ENCODE measurements around the gene MSI2. TPM values are rescaled to one million over a fixed set of nuclear protein-coding genes. Genes with fewer than 3 reads are reported as not detected.
A peak's percentile ranks its signal among the peaks of the same experiment; 100 is the strongest.

The MSI2 gene
- polyA plus RNA-seq, 1 of the 3 experiments (the other 2 are of a cell fraction), result 24.1 TPM

DNA sequence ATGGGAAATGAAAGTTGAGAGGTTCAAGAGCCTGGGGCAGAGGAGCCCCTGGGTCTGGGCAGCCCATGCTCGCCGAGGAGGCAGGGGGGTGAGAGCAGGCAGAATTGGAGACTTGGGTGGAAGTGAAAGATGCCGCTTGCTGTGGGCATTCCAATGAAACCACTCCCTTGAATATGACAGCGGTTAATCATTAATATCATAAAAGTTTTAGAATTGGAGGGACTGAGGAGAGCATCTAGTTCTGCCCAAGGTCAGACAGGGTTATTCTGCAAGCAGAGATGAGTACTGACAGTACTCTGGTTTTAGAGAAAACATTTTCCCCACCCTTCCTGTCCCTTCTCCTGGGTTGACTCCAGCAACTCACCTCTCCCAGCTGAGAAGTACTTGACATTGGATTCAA is 180.2 kb downstream of the MSI2 start:
- H3K9me3 ChIP-seq, result no peaks in the 10 kb centered on the region
- no peaks in the 10 kb centered on the region for H3K9me2 ChIP-seq
- peak overlapping the region in 1 of 2 experiments; percentile 96; a peak in 1 of 4 replicates for H3K27ac ChIP-seq (ENCODE audit: low read depth in 2 of 2, low read length in 1 of 2)
- H3K79me2 ChIP-seq (ENCODE audit: insufficient read depth), result 0 out of 2 replicates have a peak, but pooled peaks cover 2% of the 10 kb centered on the region
- H3F3A ChIP-seq (replicated peaks; ENCODE audit: insufficient read depth), result peaks cover 5% of the 10 kb centered on the region
- no peaks in the 10 kb centered on the region for H3K36me3 ChIP-seq (replicated peaks in 1 of 2; ENCODE audit: control insufficient read depth in 1 of 2, insufficient read depth in 2 of 2, low read length in 1 of 2)
- WGBS (ENCODE audit: low lambda C conversion rate), result 79% methylated on average over 4 of the region's 4 CpGs
- no peak overlapping the region for H3K9ac ChIP-seq
- ChIA-PET CTCF (interaction anchor here (0.7 to 1.9 kb wide), 5 partner anchors 15 to 193 kb away, joined by 3 to 5 read pairs (median 3); no protein-coding TSS in a partner anchor), POLR2A (no interaction called here)
- H3K4me2 ChIP-seq, result no peak overlapping the region
- no peak overlapping the region for H2AFZ ChIP-seq (ENCODE audit: low read depth)
- TF ChIP-seq ELF1 (IDR thresholded peaks at IDR 0.05), result no peak
- no peak for TF ChIP-seq MEF2A (IDR thresholded peaks at IDR 0.05; ENCODE audit: borderline replicate concordance, low read depth)
- TF ChIP-seq TCF12 (IDR thresholded peaks at IDR 0.05), result no peak
- TF ChIP-seq, protein P1, sequence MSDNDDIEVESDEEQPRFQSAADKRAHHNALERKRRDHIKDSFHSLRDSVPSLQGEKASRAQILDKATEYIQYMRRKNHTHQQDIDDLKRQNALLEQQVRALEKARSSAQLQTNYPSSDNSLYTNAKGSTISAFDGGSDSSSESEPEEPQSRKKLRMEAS (IDR thresholded peaks at IDR 0.05; ENCODE audit: low read depth), result no peak
- TF ChIP-seq, protein P2, sequence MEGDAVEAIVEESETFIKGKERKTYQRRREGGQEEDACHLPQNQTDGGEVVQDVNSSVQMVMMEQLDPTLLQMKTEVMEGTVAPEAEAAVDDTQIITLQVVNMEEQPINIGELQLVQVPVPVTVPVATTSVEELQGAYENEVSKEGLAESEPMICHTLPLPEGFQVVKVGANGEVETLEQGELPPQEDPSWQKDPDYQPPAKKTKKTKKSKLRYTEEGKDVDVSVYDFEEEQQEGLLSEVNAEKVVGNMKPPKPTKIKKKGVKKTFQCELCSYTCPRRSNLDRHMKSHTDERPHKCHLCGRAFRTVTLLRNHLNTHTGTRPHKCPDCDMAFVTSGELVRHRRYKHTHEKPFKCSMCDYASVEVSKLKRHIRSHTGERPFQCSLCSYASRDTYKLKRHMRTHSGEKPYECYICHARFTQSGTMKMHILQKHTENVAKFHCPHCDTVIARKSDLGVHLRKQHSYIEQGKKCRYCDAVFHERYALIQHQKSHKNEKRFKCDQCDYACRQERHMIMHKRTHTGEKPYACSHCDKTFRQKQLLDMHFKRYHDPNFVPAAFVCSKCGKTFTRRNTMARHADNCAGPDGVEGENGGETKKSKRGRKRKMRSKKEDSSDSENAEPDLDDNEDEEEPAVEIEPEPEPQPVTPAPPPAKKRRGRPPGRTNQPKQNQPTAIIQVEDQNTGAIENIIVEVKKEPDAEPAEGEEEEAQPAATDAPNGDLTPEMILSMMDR (IDR thresholded peaks at IDR 0.05), result no peak
- TF ChIP-seq, protein P3, sequence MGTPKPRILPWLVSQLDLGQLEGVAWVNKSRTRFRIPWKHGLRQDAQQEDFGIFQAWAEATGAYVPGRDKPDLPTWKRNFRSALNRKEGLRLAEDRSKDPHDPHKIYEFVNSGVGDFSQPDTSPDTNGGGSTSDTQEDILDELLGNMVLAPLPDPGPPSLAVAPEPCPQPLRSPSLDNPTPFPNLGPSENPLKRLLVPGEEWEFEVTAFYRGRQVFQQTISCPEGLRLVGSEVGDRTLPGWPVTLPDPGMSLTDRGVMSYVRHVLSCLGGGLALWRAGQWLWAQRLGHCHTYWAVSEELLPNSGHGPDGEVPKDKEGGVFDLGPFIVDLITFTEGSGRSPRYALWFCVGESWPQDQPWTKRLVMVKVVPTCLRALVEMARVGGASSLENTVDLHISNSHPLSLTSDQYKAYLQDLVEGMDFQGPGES (IDR thresholded peaks at IDR 0.05; ENCODE audit: low read depth, low read length), result no peak
- TF ChIP-seq JUND (IDR thresholded peaks at IDR 0.05), result no peak
- no peak for TF ChIP-seq MXI1 (IDR thresholded peaks at IDR 0.05; ENCODE audit: low read depth, low read length)
- no peak for TF ChIP-seq NRF1 (IDR thresholded peaks at IDR 0.05; ENCODE audit: low read depth, low read length)
- TF ChIP-seq SIN3A (IDR thresholded peaks at IDR 0.05; ENCODE audit: borderline replicate concordance, low read depth, low read length), result no peak
- TF ChIP-seq NFIC (IDR thresholded peaks at IDR 0.05; ENCODE audit: borderline replicate concordance), result no peak
- TF ChIP-seq FOSL2 (IDR thresholded peaks at IDR 0.05; ENCODE audit: borderline replicate concordance, low read depth), result no peak
- no peak for TF ChIP-seq EP300 (IDR thresholded peaks at IDR 0.05; ENCODE audit: borderline replicate concordance in 1 of 2, low read depth in 1 of 2, low read length in 1 of 2)
- no peak for TF ChIP-seq CHD2 (IDR thresholded peaks at IDR 0.05; ENCODE audit: low read length, partially characterized antibody)
- TF ChIP-seq RAD21 (IDR thresholded peaks at IDR 0.05; ENCODE audit: low read length), result no peak
- TF ChIP-seq, protein P4, sequence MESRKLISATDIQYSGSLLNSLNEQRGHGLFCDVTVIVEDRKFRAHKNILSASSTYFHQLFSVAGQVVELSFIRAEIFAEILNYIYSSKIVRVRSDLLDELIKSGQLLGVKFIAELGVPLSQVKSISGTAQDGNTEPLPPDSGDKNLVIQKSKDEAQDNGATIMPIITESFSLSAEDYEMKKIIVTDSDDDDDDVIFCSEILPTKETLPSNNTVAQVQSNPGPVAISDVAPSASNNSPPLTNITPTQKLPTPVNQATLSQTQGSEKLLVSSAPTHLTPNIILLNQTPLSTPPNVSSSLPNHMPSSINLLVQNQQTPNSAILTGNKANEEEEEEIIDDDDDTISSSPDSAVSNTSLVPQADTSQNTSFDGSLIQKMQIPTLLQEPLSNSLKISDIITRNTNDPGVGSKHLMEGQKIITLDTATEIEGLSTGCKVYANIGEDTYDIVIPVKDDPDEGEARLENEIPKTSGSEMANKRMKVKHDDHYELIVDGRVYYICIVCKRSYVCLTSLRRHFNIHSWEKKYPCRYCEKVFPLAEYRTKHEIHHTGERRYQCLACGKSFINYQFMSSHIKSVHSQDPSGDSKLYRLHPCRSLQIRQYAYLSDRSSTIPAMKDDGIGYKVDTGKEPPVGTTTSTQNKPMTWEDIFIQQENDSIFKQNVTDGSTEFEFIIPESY (IDR thresholded peaks at IDR 0.05; ENCODE audit: borderline replicate concordance, low read depth), result no peak
- TF ChIP-seq FOXM1 (IDR thresholded peaks at IDR 0.05; ENCODE audit: low read depth), result no peak
- TF ChIP-seq FOXJ3 (CRISPR knock-in tag; IDR thresholded peaks at IDR 0.05), result no peak
- TF ChIP-seq, protein P5, sequence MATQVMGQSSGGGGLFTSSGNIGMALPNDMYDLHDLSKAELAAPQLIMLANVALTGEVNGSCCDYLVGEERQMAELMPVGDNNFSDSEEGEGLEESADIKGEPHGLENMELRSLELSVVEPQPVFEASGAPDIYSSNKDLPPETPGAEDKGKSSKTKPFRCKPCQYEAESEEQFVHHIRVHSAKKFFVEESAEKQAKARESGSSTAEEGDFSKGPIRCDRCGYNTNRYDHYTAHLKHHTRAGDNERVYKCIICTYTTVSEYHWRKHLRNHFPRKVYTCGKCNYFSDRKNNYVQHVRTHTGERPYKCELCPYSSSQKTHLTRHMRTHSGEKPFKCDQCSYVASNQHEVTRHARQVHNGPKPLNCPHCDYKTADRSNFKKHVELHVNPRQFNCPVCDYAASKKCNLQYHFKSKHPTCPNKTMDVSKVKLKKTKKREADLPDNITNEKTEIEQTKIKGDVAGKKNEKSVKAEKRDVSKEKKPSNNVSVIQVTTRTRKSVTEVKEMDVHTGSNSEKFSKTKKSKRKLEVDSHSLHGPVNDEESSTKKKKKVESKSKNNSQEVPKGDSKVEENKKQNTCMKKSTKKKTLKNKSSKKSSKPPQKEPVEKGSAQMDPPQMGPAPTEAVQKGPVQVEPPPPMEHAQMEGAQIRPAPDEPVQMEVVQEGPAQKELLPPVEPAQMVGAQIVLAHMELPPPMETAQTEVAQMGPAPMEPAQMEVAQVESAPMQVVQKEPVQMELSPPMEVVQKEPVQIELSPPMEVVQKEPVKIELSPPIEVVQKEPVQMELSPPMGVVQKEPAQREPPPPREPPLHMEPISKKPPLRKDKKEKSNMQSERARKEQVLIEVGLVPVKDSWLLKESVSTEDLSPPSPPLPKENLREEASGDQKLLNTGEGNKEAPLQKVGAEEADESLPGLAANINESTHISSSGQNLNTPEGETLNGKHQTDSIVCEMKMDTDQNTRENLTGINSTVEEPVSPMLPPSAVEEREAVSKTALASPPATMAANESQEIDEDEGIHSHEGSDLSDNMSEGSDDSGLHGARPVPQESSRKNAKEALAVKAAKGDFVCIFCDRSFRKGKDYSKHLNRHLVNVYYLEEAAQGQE (IDR thresholded peaks at IDR 0.05; ENCODE audit: low read depth, low read length), result no peak
- TF ChIP-seq EZH2phosphoT487 (IDR thresholded peaks at IDR 0.05; ENCODE audit: borderline replicate concordance, low read depth), result no peak
- DNase-seq, result no peak
- no peaks in the 10 kb centered on the region for H3K27me3 ChIP-seq (ENCODE audit: insufficient read depth)
- no peaks in the 10 kb centered on the region for H4K20me1 ChIP-seq (ENCODE audit: insufficient read depth)
- peaks cover 29 to 72% of the 10 kb centered on the region in 2 experiments for H3K4me1 ChIP-seq (ENCODE audit: control insufficient read depth in 1 of 2, insufficient read depth in 2 of 2, low read depth in 1 of 2, low read length in 1 of 2)
- H3K4me3 ChIP-seq (ENCODE audit: low read depth in 2 of 2, low read length in 1 of 2), result no peak overlapping the region
